GM19025 (cell line): Measurements from ENCODE around the gene PDE1A.
A peak's percentile ranks its signal among the peaks of the same experiment; 100 is the strongest.

ENCODE experiments used
- ATAC-seq: cut with Tn5 transposase; IDR thresholded peaks from one replicate; pipeline ENCODE4 v1.9.1; 2021; ENCODE audit warnings: mild to moderate bottlenecking, low read depth, moderate library complexity; ENCODE audit not compliant: unreplicated experiment

The PDE1A gene

DNA sequence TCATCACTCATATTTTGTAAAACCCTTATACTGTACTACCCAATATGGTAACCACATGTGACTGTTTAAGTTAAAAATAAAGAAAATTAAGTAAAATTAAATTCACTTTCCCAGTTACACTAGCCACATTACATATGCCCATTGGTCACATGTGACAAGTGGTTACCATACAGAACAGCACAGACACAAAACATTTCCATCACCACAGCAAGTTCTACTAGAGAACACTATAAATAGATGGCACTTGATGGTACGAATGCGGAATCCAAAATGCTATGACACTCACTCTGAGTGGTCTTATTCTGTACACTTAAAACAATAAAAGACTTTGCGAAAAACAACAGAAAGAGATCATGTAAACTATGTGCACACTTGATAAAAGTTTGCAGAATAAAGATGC, 202.2 kb downstream of the PDE1A start:
- no peak for ATAC-seq

DNA sequence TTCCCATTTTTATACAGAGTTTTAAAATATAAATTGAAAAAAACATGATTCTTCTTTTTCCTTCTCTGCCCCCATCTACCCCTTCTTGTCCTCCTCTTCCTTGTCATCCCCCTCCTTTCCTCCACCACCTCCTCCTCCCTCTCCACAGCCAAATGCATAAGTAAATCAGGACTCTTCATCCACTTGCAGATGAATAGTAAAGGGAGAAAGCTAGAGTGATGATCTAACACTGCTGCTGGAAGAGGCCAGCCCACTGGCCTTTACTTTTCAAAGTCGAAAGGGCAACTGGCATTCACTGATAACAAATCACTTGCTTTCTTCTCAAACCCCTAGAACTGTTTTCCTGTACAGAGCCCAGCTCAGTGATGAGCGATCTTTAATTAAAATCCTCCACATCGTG, 205.8 kb downstream of the PDE1A start:
- no peak for ATAC-seq

DNA sequence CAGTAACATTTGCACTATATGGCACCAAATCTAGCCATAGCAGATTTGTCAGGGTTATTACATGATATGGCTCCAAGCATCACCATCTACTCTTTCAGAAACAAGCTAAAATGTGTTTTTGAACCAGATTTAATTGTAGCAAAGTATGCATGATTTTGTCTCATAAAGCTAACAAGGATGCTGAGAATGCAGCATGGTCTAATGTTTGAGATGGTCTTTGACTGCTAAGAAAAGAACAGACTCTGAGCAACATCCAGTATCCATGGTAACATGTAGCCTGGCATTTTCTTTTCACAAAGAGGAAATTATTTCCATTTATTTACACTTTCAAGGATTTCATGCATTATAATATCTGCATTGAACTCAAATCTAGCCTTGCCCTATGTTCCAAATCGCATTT, 206.5 kb downstream of the PDE1A start:
- ATAC-seq: no peak

DNA sequence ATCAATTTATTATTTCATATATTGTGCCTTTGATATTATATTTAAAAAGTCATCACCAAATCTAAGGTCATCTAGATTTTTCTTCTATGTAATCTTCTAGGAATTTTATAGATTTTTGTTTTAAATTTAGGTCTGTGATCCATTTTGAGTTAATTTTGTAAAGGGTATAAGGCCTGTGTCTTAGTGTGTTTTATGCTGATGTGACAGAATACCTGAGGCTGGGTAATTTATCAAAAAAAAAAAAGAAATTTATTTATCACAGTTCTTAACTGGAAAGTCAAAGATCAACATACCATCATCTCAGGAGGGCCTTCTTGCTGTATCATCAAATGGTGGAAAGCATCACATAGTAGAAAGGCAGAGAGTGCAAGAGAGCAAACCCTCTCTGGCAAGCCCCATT, 216.2 kb downstream of the PDE1A start:
- ATAC-seq: no peak

DNA sequence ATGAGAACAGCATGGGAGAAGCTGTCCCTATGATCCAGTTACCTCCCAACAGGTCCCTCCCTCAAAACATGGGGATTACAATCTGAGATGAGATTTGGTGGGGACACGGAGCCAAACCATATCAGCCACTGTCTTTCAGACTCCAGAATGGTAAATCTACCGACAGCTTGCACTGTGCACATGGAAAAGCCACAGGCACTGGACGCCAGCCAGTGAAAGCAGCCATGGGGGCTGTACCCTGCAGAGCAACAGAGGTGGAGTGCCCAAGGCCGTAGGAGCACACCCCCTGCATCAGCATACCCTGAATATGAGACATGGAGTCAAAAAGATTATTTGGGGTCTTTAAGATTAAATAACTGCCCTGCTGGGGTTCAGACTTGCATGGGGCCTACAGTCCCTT, 218.4 kb downstream of the PDE1A start:
- no peak for ATAC-seq

DNA sequence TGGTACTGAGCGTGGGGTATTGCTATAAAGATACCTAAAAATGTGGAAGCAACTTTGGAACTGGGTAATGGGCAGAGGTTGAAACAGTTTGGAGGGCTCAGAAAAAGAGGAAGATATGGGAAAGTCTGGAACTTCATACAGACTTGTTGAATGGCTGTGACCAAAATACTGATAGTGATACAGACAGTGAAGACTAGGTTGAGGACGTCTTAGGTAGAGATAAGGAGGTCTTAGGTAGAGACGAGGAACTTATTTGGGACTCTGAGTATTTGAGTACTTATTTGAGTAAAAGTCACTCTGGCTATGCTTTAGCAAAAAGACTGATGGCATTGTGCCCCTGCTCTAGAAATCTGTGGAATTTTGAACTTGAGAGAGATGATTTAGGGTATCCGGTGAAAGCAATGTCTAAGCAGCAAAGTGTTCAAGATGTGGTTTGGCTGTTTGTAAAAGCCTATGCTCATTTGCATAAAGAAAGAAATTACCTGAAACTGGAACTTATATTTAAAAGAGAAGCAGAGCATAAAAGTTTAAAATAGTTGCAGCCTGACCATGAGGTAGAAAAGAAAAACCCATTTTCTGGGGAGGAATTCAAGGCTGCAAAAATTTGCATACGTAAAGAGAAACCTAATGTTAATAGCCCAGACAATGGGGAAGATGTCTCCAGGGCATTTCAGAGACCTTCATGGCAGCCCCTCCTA, 219.6 kb downstream of the PDE1A start:
- peak; percentile 64 for ATAC-seq

DNA sequence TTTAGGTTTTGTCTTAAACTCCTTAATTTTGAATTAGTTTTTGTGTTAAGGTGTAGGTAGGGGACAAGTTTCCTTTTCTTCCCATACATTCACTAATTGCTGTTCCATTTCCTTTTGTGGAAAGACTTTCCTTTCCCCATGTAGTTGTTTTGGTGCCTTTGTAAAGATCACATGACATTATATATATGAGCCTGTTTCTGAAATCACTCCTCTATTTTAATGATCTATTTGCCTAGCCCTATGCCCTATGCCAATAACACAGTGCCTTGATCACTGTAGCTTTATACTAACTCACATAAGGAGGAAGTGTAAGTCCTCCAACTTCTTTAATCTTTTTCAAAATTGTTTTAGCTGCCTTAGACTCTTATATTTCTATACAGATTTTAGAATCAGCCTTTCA, 229.3 kb downstream of the PDE1A start:
- no peak for ATAC-seq

DNA sequence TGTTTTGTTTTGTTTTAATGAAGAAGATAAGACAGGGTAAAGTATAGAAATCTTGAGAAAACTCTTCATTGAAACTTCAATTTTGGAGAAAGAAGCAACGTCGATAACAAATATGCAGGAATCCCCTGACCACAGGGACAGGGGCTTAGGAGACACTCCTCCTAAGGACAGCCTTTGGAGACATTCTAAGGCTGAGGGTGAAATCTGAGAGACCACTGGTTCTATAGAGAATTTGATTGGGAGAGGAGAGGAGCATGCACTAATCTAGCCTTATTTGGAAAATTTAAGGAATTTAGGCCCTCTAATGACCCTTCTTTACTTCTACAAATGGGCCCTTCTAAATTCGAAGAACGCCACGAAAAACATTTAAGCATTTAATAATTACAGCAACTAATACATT, 233.5 kb downstream of the PDE1A start:
- no peak for ATAC-seq

DNA sequence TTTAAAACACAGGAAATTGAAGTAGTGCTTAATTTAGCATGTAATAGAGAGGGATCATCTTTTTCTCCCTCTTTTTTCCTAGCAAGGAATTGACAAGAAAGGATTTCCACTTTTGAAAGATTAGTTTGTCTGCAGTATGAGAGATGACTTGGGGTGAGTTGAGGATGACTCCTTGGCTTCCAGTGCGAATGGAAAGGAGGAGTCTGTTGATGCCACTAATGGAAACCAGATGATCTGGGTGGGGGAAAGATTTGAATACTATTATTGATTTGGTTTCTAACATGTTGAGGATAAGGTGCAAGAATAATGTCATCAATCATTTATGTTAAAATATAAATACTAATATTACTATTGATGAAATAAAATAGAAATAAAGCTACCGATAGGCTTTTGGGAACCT, 235.8 kb downstream of the PDE1A start:
- ATAC-seq: no peak

DNA sequence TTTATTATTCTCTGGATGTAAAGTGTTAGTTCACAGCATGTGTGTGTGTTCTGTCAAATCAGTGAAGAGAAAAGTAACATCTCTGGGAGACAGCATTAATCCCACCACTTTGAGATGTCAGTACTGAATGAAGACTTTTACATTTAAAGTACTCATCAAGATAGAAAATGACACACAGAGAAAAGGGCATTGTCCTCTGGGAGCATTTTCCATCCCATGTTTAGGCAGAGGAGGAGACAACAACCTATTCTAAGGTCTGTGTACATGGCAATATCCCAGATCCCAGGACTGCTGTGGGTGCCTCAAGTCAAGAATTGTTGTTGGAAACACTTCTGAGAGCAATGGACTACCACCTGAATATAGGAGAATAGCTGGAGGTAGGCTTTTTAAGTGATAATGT, 239.7 kb downstream of the PDE1A start:
- no peak for ATAC-seq

DNA sequence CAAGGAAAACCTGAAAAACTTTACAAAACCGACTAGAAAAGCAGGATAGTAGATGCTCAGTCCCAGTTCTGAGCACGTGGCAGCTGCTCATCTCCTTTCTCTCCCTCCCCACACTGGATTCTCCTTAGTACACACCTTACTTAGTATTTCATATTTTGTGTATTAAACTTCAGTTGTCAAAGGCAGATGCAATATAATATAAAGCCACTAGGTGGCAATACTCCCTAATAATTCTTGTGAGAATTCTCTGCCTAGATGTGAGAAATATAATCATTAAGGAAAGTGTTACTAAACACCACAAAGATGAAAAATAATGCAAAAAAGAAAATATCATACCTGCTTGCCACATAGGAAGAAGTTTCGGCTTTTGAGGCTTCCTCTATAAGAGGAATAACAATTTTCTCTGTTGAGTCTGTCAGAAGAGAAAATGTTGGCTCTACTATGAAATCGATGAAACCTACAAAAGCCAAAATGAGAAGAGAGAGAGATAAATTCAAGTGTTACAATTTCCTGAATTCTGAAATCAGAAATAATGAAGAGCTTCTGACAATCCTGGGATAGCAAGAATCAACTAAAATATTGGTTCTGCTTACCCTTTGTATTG, 240.6 kb downstream of the PDE1A start:
- ATAC-seq: no peak

DNA sequence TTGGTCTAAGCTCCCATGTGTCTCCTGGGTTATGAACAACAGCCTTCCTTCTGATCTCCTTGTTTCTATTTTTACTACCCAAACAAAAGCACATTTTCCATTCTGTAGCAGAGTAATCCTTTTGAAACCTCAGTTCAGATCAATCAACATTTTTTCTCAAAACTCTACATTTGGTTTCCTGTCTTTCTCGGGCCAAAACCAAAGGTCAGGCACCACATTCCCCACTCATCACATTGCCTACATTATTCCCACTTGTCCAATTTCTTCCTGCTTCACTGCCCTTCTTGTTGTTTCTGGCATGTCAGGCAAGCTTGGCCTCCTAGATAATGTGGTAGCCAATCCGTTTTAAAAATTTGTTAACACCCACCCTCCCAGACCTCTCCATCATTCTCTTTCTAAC, 244.4 kb downstream of the PDE1A start:
- no peak for ATAC-seq

DNA sequence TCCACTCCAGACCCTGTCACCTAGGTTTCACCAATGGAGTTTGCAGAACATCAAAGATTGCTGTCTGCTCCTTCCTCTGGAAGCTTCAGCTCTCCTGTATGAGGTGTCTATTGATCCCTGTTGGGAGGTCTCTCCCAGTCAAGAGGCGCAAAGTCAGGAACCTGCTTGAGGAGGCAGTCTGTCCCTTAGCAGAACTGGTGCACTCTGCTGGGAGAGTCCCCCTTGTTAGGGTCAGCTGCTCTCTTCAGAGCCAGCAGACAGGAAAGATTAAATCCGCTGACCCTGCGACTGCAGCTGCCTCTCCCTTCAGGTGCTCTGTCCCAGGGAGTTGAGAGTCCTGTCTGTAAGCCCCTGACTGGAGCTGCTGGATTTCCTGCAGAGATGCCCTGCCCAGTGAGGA, 245.5 kb downstream of the PDE1A start:
- no peak for ATAC-seq

DNA sequence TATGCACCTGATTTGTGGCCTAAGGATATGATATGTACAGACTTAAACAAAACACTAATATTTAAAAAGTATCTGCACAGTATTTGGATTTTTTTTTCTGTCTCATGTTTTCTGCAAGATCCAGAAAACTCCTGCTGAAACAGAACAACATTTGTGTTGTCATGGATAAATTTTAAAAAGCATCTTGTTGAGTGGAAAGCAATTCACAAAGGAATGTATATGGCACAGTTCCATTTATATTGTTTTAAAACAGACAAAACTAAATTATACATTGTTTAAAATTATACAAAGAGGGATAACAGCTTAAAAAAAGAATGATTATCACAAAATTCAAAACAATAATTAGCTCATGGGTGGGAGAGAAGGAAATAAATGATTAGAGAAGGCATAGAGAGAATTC, 247.7 kb downstream of the PDE1A start:
- no peak for ATAC-seq

DNA sequence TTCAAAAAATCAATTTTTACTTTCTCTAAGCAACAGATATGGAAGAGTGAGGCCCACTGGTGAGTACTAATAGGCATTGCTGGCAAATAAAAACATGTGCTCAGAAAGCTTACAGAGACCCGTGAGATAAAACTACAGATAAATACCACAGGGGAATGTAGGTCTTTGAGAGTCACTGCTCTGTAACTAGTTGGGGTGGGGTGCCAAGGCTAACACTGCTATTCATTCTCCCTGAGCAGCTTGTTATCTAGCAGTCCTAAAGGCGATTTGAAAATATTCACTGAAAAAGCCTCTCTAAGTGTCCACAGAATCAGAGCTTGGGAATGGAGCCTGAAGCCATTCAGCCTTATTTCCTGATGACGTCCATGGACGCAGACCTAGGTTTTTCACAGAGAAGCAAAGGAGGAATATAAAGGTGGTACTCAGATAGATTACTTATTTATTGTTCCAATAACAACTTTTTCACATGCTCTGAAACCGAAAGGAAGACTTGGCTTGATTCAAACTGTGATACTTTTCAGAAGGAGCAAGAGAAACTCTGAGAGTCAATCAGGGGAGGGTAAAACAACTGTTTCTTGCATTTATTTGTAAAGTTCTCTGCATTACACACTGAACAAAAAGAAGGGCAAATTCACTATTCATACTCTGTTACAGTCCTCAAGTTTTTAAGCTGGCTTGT, 252.8 kb downstream of the PDE1A start:
- no peak for ATAC-seq

DNA sequence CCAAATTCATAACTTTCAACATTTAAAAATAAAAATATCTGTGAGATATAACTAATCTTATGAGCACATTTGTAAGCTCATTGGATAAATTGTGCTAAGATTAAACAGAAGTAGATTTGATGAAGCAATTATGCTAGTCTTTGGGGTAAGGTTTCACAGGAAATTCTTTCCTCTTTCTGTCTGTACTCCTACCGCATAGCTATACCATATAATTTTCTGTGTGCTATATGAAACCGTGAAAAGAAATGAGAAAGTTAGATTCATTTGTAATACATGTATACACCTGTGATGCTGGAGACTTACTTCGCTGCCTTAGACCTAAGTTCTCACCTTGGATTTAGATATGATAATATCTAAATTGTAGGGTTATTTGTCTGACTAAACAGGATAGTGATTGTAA, 256.5 kb downstream of the PDE1A start:
- ATAC-seq: no peak

DNA sequence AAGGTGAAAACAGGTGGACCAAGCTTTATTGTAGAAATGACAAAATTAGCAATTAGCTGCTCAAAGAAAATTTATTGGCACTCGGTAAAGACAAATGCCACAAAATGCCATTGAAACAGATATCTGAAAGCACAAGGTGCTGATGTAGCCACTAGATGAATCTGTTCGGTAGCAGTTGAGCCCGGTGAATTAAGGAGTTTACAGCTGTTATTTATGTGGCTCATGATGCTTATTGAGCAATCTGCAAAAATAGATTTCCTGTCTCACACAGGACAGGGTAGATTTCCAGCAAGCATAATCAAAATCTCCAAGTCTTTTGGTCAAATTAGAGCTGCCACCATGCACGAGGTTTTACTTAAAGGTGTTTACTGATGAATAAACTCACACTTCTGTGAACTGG, 259.0 kb downstream of the PDE1A start:
- no peak for ATAC-seq

DNA sequence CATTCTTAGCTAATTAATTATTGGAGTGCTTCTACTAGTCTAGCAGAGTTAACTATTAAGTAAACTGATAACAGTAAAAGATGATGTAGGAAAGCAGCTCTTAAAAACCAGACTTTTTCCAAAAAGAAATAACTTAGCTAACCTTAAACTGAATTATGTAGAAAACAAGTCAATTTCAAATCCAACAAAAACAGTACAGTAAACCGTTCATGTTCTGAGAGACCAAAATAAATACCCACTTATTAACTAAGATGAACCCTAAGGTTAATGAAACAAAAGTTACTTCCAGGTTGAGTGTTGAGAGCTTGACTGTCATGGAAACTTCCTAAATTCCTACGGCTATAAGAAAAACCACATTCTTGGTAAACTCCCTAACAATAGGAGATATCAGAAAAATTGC, 260.0 kb downstream of the PDE1A start:
- ATAC-seq: no peak

DNA sequence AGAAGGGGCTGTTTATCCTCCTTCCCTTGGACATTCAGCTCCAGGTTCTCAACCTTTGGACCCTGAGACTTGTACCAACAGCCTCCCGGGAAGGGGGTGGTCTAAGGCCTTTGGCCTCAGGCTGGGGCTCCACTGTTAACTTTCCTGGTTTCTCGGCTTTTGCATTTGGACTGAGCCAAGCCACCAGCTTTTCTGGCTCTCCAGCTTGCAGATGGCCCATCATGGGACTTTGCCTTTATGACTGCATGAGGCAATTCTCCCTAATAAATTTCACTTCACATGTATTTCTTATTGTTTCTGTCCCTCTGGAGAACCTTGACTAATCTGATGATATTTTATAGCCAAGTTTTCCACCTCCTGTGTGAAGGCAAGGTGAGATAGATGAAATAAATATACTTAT, 260.4 kb downstream of the PDE1A start:
- ATAC-seq: no peak

DNA sequence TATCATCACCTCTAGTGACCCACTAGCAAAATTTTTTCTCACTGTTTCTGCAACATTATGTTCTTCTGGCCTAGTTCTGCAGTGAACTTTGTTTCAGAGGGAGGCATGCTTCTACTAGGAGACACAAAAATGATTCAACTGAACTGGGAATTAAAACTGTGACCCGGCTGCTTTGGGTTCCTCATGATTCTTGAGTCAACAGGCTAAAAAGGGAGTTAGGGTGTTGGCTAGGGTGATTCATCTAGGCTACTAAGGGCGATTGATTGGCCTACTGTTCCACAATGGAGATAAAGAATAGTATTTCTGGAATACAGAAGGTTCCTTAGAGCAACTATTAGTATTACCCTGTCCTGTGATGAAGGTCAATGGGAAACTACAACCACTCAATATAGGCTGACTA, 261.6 kb downstream of the PDE1A start:
- no peak for ATAC-seq

DNA sequence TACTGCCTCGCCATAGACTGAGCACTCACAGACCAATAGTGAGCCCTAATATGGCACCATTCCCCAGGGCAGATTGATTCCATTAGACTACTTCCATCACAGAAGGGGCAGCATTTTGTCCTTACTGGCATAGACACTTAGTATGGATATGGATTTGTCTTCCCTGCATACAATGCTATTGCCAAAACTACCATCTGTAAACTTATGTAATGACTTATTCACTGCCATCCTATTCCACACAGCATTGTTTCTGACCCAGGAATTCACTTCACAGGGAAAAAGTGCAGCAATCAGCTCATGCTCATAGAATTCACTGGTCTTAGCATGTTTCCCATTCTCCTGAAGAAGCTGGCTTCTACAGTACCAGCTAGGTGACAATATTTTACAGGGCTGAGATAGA, 262.1 kb downstream of the PDE1A start:
- no peak for ATAC-seq

DNA sequence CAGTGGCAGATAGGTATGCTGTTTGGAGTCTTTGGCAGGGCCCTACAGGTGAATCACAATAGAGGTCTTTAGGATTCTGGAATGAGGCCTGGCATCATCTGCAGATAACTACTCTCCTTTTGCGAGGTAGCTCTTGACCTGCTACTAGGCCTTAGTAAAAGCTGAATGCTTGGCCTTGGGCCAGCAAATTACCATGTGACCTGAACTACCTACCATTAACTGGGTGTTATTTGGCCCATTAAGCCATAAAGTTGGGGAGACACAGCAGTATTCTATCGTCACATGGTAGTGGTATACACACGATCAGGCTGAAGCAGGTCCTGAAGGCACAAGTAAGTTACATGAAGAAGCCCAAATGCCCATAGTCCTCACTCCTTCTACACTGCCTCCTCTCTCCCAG, 263.0 kb downstream of the PDE1A start:
- no peak for ATAC-seq
